HG03175 (cell line): ENCODE measurements around the gene MVK.
A peak's percentile ranks its signal among the peaks of the same experiment; 100 is the strongest.

Experiments used
- ATAC-seq: cut with Tn5 transposase; IDR thresholded peaks from one replicate; pipeline ENCODE4 v1.9.1; 2021; ENCODE audit warnings: mild to moderate bottlenecking, moderate library complexity; ENCODE audit not compliant: unreplicated experiment

Gene MVK

DNA sequence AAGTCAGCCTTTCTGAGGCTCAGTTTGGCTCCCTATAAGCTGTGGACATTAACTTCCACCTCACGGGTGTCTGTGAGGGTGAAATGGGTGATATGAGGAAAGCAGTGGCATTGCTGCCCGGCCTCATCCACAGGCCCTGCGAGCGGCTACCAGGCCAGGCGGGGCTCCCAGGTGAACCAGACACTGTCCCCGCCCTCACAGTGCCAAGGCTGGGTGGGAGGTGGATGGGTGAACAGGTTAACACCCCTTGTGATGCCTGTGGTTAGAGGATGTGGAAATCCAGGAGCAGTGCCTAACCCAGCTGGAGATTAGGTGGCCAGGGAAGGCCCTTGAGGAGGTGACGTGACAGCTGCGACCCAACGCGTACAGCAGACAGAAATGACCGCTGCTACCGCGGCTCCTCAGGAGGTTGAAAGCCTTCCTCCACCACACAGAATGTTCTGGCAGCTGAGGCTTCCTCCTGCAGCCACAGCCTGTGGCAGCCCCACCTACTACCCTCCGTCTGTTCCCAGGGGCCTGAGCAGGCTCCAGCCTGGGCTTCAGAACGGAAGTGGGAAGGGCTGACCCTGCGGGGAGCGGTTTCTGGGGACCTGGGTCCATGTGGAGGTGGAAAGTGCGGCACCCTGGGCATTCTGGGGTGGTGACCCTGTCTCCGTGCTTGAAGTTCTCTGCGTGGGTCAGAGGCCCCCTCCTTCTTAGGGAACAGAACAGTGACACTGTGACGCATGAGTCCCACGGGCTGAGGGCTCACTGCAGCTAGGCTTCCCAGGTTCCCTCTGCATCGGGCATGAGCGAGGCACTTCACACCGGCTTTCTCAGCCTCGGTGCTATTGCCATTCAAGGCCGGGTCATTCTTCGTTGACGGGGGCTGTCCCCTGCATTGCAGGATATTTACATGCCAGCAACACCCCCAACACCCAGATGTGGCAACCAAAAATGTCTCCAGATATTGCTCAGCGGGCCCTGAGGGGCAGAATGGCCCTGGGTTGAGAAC lies 10.0 kb upstream of the MVK start:
- no peak for ATAC-seq

DNA sequence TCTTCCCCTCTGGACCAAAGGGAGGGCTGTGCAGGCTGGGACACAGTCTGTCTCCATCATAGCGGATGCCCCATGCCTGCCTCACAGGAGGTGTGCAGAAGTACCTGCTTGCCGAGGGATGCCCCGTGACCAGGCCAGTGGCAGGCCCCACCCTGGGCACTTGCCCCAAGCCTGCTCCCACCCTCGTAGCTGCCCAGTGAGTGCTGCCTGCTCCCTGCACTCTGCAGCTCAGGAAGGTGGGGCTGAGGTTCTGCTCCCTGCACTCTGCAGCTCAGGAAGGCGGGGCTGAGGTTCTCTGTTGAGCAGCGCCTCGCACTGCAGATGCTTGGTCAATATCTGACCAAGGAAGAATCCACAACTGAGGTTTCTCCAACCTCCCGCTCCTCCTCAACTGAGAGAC lies 7.2 kb upstream of the MVK start:
- no peak for ATAC-seq

DNA sequence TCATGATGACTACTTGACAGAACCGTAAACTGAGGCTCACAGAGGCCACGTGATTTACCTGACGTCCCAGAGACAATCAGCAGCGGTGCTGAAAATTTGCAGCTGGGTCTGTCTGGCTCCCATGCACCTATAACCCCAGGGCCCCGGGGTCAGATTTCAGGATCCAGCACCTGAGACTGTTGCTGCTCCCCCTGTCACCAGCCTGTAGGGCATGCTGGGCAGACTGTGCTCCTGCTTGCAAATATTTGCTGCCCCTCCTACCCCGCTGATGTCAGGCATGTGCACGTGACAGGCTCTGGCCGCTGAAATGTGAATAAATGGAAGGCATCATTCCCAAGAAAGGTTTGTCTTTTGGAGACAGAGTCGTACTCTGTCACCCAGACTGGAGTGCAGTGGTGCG lies 6.3 kb upstream of the MVK start:
- ATAC-seq: no peak

DNA sequence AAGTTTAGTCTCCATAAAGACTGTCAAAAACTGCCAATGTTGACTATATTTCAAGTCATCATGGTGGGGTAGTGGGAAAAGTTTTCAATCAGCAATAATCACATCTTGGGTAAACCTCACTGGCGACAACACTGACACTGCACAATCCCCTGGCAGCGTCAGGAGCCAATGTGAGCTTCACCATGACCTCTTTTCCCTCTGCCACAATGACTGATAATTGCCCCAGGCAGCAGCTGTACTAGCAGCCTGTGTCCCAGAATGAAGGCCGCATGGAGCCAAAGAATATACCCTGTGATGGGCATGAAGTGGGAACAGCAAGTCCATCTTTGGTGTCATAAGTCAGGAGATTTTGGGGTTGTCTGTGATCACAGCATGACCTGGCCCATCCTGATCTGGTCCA lies 5.6 kb upstream of the MVK start:
- no peak for ATAC-seq

DNA sequence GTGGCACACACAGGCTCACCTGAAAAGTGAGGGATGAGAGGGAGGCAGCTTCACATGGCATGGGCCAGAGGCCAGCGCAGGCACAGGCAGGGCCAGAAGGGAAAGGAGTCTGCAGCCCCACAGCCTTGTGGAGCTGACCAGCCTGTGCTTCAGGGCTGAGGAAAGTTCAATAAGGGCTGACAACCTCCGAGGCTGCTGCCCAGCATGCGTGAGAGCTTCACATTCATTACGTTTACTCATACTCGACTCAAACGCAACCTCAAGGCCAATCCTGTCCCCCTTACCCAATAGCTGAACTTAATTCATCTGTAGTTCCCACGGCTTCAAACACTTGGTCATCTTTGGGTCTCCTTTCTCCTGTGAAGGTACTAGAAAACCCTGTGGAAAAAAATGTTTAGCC lies 5.1 kb upstream of the MVK start:
- ATAC-seq: no peak

DNA sequence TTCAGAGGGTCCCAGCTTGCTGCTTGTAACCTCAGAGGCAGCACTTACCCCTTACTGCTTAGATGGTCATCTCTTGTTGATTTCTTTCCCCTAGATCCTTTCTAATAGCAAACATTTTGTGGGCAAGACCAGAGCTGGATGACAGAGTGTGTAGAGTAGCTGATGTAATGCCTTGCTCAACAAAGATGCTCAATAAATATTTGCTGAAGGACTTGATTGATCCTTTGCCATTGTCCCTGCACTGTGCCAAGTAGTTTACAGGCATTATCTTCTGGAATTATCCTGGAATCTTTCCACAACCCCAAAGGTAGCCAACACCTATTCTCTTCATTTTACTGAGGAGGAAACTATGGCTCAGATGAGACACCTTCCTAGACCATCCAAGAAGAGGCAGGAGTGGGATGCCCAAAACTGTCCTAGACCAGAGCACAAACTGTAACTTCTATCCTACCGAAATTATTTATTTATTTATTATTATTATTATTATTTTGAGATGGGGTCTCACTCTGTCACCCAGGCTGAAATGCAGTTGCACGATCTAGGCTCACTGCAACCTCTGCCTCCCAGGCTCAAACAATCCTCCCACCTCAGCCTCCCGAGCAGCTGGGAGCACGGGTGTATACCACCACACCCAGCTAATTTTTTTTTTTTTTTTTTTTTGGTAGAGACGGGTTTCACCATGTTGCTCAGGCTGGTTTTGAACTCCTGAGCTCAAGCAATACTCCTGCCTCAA lies 1.7 kb upstream of the MVK start:
- ATAC-seq: no peak

DNA sequence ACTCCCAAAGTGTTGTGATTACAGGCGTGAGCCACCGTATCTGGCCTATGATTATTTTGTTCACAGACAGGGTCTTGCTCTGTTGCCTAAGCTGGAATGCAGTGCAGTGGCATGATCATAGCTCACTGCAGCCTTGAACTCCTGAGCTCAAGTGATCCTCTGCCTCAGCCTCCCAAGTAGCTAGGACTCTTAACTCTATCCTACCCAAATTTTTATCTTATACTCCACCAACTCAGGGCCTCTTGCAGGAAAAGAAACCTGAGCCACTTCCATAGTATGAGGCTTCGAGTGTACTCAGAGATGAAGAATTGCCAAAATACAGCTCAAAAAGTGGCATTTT lies 1.1 kb upstream of the MVK start:
- ATAC-seq: no peak

DNA sequence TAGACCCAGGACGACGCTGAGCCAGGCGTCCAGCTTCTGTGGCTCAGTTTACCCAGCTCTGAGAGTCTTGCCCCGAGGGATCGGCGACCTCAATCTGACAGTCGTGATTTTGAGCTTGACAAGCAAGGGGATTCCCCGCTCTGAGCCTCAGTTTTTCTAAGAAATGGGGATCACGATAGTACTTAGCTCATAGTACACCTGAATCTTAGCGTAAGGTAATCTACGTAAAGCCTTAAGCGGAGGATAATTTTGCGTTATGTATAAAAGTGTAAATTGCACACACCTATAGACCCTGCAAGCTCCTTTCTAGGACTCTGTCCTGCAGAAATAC lies 285 bp downstream of the MVK start:
- peak; percentile 3 for ATAC-seq

DNA sequence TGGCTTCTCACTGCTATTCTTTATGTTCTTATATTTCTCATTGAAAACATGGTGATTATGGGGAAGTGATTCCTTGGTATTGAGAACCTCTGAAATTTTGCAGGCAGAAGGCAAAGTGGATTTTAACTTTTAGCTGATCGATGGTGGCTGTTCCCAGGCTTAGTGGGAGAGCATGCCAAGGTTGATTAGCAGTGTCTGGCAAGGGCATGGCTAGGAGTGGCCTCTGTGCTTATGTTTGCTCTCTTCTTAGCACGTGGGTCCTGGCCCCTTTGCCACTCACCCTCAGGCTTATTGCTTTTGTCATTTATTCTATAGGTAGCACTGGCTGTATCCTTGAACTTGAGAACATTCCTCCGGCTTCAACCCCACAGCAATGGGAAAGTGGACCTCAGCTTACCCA lies 2.1 kb downstream of the MVK start:
- no peak for ATAC-seq

DNA sequence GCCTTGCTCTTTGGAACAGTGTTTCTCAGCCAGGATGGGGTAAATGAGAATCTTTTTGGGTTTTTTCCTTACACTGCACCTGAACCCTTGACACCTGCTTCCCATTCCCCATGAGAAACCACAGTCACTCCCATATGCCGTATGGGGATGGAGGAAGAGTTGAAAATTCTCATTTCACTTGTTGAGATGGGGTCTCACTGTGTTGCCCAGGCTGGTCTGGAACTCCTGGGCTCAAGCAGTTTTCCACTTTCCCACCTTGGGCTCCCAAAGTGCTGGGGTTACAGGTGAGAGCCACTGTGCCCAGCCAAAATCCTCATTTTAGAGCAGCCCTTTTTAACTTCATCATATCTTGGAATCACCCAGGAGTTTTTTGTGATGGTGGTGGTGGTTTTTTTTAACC lies 3.7 kb downstream of the MVK start:
- no peak for ATAC-seq

DNA sequence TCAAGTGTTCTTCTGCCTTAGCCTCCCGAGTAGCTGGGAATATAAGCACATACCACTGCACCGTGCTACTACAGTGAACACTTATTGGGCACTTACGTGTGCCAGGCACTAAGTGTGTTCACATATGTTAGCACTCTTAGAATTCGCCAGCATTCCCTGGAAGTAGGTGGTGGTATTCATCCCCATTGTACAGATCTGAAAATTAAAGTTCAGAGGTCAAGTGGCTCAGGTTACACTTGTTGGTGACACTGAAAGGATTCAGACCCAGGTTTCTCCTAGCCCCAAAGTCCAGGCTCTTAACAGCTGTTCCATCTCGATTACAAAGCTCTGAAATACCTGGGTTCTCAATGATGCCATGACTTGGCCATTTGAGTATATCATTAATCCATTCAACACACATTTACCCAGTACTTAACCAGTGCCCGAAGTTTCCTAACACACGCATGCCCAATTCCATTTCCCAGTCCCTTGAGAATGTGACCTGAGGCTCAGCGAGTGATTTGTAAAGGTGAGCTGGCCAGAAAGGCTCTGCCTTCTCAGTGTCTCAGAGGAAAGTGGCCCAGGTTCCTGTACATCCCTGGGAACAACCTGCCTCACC lies 4.8 kb downstream of the MVK start:
- ATAC-seq: no peak

DNA sequence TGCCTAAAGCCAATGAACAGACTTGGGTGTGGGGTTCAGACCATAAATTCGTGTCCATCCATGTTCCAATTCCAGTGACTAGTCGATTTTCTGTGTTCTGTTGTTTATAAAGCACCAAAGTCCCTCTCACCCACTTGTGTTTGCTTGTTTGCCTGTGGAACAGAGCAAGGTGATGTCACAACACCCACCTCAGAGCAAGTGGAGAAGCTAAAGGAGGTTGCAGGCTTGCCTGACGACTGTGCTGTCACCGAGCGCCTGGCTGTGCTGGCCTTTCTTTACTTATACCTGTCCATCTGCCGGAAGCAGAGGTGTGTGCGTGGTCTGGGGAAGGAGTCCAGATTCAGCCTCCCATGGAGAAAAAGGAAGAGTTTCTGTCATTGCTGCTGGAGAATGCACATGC lies 6.0 kb downstream of the MVK start:
- ATAC-seq: no peak

DNA sequence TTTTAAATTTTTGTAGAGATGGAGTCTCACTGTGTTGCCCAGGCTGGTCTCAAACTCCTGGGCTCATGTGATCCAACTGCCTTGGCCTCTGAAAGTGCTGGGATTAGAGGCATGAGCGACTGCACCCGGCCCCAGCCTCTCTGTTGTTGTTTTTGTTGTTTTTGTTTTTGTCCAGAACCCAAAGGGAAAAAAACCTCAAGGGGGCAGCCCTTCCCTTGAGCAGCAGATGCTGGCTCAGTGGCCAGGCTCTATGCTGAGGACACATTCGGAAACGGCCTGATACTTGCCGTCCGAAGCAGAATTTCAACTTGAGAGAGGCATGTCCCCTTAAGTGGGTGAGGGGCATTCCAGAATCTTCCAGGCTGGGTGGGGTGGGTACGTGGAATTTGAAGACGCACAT lies 6.7 kb downstream of the MVK start:
- no peak for ATAC-seq

DNA sequence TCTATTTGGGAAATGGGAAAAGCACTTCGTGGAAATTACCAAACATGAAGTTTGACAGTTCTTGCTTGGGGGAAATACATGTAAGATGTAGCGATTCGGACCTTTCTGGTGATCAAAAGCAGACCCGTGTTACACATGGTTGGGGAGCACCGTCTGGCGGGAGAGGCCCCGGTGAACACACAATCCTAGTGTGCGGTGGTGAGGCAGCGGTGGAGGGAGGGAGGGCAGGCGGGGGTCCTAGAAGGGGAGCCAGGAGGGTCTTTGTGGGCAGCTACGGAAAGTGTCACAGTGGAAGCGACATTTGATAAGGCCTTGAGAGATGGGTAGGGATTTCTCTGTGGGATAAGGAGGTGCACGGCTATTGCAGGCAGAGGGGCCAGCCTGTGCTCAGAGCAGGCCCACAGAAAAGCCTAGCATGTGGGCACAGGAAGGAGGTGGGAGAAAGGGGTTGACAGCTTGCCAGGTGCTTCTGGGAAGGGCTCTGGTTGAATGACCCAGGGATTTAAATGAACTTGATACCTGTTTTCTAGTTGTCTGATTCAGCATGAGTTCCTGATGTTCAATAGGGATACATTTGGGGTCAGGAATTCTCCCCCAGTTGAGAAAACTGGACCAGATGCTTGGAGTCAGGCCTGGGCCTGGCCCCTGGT lies 7.2 kb downstream of the MVK start:
- ATAC-seq: no peak

DNA sequence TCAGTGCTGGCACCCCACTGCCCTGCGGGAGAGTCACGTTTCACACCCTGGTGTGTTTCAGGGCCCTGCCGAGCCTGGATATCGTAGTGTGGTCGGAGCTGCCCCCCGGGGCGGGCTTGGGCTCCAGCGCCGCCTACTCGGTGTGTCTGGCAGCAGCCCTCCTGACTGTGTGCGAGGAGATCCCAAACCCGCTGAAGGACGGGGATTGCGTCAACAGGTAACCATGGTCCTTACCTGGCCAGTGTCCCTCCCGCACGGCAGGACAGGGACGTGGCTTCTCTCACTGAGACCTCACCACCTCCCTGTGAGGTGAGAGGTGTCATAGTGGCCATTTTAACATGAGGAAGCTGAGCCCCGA lies 7.7 kb downstream of the MVK start:
- ATAC-seq: no peak

DNA sequence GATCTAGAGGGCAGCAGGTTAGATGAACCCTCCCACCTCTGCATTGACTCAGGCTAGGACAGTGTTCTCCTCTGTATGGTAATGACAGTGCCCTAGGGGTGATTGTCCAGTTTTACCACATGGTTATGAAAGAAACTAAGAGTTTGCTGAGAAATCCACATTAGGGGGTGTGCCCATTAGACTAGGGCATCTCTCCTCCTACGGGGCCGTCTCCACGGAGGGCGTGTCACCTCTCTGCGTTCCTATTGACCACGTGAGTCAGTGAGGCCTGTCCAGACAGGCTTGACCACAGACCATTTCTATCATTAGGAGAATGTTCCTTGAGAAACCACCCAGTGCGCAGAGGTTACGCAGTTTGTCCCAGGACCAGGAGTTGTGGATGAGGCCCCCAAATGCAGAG lies 8.3 kb downstream of the MVK start:
- ATAC-seq: no peak

DNA sequence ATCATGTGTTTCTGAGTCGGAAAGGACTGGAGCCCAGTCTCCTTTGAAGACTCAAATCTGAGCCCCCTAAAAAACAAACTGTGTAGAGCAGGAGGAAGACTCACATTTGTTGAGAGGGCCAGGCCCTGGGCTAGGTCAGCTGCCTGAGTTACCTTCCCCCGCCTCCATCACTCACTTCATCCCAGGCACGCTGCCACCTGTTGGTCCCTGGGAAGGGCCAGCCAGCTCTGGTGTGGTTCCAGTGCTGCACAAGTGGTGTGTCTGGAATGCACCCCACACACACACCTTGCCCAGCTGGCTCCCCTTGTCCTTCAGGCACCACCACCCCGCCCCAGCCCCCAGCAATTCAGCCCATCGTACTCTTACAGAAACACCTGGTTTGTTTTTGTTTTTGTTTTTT lies 9.0 kb downstream of the MVK start:
- ATAC-seq: no peak

DNA sequence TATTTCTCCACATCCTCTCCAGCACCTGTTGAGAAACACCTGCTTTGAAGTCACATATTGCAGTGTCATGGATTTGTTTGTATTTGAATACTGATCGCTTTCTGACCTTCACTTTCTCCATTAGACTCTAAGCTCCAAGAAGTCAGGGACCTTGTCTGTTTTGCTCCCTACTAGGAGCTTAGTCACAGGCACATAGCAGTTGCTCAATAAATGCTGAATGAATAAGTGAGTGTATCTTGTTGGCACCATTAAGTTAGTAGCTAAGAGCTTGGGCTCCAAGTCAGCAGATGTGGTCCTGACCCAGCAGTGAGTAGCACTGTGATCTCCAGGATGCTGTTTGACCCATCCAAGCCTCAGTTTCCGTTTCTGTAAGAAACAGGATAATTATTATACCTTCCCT lies 10.1 kb downstream of the MVK start:
- ATAC-seq: no peak

DNA sequence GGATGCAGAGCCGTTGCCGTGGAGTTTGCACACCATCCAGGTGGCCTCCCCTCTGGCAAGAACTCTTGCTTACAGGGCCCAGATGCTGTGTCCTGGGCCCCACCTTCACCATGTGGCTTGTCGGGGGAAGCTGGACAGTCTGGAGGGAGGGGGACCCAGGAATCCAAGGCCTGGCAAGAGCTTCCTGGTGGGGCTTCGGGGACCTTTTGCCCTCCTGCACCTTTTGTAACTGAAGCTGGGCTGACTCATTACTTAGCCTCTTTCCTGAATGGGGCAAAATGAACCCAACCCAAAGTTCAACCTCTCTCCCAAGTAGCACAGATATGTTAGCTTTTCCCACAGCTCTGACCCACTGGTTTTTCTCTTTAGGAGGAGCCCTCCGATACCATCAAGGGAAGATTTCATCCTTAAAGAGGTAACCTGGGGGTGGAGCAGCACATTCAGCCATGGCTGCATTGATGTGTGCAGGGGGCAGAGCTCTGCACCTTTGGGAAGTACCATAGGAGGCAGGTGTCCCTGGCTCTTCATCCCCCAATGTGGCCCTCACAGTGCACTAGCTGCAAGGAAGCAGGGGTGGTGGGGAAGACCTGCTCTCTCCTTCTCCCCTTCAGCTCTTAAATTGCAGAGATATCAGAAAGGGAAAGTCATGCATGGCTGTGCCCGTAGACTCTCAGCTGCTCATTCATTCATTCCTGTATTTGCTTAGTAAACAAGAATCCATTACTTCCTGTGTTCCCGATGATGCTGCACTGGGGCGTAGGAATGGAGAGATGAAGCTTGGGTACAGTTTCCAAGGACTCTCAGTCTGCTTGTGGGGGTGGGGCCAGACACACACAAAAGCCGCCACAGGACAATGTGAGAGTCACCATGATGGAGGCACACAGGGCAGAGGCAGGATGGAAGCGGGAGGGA lies 13.0 kb downstream of the MVK start:
- ATAC-seq: no peak

DNA sequence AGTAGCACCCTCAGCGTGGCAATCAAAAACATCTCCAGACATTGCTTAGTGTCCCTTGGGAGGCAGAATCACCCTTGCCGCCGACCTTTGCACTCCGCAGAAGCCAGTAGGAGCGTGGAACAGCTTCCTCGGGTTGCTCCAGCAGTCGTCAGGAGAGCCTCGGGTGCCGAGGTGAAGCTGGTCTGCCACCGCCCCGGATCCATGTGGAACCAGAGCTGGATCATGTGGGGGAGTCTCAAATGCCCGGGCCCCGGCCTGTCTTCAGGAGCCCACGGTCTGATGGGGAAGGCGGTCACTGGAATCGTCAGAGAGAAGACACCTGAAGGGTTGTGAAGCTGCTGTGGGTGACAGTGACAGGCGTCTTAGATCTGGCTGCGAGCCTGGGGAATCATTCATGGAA lies 14.3 kb downstream of the MVK start:
- no peak for ATAC-seq
